Epithelial cell of esophagus (primary cell): ENCODE measurements around the gene TICAM1.
"Not testable (repeated sequence)": the region's sequence is repeated elsewhere in the genome, so short reads cannot be mapped to it uniquely, and the experiment has no call there.

Experiments used
- DNase-seq: peaks from one replicate; pipeline ENCODE4 v3.0.0; 2010; ENCODE audit warnings: low read depth
- H3K4me3 ChIP-seq: 2 replicates; pipeline ENCODE4 v1.5.1; 2011; ENCODE audit warnings: mild to moderate bottlenecking, low read length, control low read depth
- CTCF ChIP-seq: IDR thresholded peaks from 2 replicates; pipeline ENCODE4 v1.5.1; 2011; ENCODE audit warnings: low read depth, mild to moderate bottlenecking, low read length, control low read depth, inconsistent platforms; ENCODE audit not compliant: insufficient read depth; ENCODE audit errors: missing control alignments

TICAM1 gene

GRCh38 chr19:4800591-4801081, 30.9 kb downstream of the TICAM1 start:
- no peak for TF ChIP-seq CTCF
- peak overlapping the region; percentile 10 for H3K4me3 ChIP-seq
- DNase-seq: peak; percentile 96

- peak; percentile 72 for DNase-seq
- no peak for TF ChIP-seq CTCF
- H3K4me3 ChIP-seq: peak overlapping the region; percentile 28
These were observed 36.1 kb downstream of the TICAM1 start for GRCh38 chr19:4795400-4795799.

GRCh38 chr19:4794971-4795370, 36.5 kb downstream of the TICAM1 start:
- TF ChIP-seq CTCF: peak; percentile 0
- DNase-seq: peak; percentile 92
- peak overlapping the region; percentile 28 for H3K4me3 ChIP-seq

DNA sequence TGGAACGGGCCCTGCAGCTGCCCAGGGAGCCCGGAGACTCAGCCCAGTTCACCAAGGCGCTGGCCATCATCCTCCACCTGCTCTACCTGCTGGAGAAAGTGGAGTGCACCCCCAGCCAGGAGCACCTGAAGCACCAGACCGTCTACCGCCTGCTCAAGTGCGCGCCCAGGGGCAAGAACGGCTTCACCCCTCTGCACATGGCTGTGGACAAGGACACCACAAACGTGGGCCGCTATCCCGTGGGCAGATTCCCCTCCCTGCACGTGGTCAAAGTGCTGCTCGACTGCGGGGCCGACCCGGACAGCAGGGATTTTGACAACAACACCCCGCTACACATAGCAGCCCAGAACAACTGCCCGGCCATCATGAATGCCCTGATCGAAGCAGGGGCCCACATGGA, 38.2 kb downstream of the TICAM1 start:
- DNase-seq, H3K4me3 ChIP-seq: not testable (repeated sequence)

- peak overlapping the region; percentile 66 for H3K4me3 ChIP-seq
- not testable (repeated sequence) for DNase-seq
These were observed 38.7 kb downstream of the TICAM1 start for GRCh38 chr19:4792866-4793195.

DNA sequence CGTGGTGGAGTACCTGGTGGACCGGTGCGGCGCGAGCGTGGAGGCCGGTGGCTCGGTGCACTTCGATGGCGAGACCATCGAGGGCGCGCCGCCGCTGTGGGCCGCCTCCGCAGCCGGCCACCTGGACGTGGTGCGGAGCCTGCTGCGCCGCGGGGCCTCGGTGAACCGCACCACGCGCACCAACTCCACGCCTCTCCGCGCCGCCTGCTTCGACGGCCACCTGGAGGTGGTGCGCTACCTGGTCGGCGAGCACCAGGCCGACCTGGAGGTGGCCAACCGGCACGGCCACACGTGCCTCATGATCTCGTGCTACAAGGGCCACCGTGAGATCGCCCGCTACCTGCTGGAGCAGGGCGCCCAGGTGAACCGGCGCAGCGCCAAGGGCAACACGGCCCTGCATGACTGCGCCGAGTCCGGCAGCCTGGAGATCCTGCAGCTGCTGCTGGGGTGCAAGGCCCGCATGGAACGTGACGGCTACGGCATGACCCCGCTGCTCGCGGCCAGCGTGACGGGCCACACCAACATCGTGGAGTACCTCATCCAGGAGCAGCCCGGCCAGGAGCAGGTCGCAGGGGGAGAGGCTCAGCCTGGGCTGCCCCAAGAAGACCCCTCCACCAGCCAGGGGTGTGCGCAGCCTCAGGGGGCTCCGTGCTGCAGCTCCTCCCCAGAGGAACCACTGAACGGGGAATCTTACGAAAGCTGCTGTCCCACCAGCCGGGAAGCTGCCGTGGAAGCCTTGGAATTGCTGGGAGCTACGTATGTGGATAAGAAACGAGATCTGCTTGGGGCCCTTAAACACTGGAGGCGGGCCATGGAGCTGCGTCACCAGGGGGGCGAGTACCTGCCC, 39.3 kb downstream of the TICAM1 start:
- H3K4me3 ChIP-seq: peak overlapping the region; percentile 66
- peak; percentile 11 for DNase-seq

- peak; percentile 100 for DNase-seq
- H3K4me3 ChIP-seq: peak within 1 kb of the TSS; percentile 66
- TF ChIP-seq CTCF: peak; percentile 99
These were observed 40.1 kb downstream of the TICAM1 start, which contains the start of gene FEM1A for GRCh38 chr19:4791183-4792018. FEM1A (plus strand) TSS chr19:4791734; CDS start chr19:4791855, 121 bp downstream.

DNA sequence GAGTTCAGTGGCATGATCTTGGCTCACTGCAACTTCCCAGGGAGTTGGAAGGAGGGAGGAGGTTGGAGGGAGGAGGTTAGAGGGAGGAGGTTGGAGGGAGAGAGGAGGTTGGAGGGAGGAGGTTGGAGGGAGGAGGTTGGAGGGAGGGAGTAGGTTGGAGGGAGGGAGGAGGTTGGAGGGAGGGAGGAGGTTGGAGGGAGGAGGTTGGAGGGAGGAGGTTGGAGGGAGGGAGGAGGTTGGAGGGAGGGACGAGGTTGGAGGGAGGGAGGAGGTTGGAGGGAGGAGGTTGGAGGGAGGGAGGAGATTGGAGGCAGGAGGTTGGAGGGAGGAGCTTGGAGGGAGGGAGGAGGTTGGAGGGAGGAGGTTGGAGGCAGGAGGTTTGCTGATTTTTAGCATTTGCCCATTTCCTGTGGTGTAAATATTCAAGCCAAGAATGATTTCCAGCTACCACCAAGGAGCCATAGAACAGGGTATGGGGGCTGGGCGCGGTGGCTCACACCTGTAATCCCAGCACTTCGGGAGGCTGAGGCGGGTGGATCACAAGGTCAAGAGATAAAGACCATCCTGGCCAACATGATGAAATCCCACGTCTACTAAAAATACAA, 45.0 kb downstream of the TICAM1 start:
- H3K4me3 ChIP-seq, DNase-seq: not testable (repeated sequence)
